ENCODE data around the gene NR6A1. TPM values are rescaled to one million over a fixed set of nuclear protein-coding genes. Genes with fewer than 3 reads are reported as not detected.

NR6A1 gene
- total and polyA plus RNA-seq, 2 experiments from 2014 or later: 44.2 to 139 TPM

- no peak overlapping the region for H2AFZ ChIP-seq
- H3K36me3 ChIP-seq (ENCODE audit: insufficient read depth): no peaks in the 10 kb centered on the region
- H3K27me3 ChIP-seq (ENCODE audit: insufficient read depth): no peaks in the 10 kb centered on the region
- H3K4me3 ChIP-seq: no peak overlapping the region
- no peaks in the 10 kb centered on the region for H3F3A ChIP-seq (replicated peaks; ENCODE audit: low read depth)
- H3K9me2 ChIP-seq (ENCODE audit: insufficient read depth): no peaks in the 10 kb centered on the region
- DNase-seq (ENCODE audit: low spot score) (no peak), ATAC-seq (peak; percentile 20; the same call in 2 of the 3 replicates)
- no peak overlapping the region for H3K4me2 ChIP-seq
- no peaks in the 10 kb centered on the region; the same call in 1 of the 2 replicates for H3K79me2 ChIP-seq (replicated peaks; ENCODE audit: insufficient read depth)
- H4K20me1 ChIP-seq (replicated peaks; ENCODE audit: insufficient read depth): no peaks in the 10 kb centered on the region
- Mint-ChIP-seq H3K9me3 (no peaks in the 10 kb centered on the region), H3K36me3 (ENCODE audit: low read depth) (peaks cover 10% of the 10 kb centered on the region; the same call in 2 of the 3 replicates), H3K4me3 (no peak overlapping the region), H3K27me3 (ENCODE audit: insufficient read depth, low read depth, poor library complexity) (peaks cover 11% of the 10 kb centered on the region), H3K27ac (no peak overlapping the region), H3K4me1 (peaks cover 55% of the 10 kb centered on the region)
- no peak overlapping the region for H3K27ac ChIP-seq (ENCODE audit: low read depth)
- H3K4me1 ChIP-seq (ENCODE audit: insufficient read depth): peaks cover 44% of the 10 kb centered on the region
- TF ChIP-seq ZNF114 (CRISPR knock-in tag; IDR thresholded peaks at IDR 0.05): no peak
- TF ChIP-seq ZNF331 (CRISPR knock-in tag; IDR thresholded peaks at IDR 0.05; ENCODE audit: low read depth): no peak
- TF ChIP-seq, protein P1, sequence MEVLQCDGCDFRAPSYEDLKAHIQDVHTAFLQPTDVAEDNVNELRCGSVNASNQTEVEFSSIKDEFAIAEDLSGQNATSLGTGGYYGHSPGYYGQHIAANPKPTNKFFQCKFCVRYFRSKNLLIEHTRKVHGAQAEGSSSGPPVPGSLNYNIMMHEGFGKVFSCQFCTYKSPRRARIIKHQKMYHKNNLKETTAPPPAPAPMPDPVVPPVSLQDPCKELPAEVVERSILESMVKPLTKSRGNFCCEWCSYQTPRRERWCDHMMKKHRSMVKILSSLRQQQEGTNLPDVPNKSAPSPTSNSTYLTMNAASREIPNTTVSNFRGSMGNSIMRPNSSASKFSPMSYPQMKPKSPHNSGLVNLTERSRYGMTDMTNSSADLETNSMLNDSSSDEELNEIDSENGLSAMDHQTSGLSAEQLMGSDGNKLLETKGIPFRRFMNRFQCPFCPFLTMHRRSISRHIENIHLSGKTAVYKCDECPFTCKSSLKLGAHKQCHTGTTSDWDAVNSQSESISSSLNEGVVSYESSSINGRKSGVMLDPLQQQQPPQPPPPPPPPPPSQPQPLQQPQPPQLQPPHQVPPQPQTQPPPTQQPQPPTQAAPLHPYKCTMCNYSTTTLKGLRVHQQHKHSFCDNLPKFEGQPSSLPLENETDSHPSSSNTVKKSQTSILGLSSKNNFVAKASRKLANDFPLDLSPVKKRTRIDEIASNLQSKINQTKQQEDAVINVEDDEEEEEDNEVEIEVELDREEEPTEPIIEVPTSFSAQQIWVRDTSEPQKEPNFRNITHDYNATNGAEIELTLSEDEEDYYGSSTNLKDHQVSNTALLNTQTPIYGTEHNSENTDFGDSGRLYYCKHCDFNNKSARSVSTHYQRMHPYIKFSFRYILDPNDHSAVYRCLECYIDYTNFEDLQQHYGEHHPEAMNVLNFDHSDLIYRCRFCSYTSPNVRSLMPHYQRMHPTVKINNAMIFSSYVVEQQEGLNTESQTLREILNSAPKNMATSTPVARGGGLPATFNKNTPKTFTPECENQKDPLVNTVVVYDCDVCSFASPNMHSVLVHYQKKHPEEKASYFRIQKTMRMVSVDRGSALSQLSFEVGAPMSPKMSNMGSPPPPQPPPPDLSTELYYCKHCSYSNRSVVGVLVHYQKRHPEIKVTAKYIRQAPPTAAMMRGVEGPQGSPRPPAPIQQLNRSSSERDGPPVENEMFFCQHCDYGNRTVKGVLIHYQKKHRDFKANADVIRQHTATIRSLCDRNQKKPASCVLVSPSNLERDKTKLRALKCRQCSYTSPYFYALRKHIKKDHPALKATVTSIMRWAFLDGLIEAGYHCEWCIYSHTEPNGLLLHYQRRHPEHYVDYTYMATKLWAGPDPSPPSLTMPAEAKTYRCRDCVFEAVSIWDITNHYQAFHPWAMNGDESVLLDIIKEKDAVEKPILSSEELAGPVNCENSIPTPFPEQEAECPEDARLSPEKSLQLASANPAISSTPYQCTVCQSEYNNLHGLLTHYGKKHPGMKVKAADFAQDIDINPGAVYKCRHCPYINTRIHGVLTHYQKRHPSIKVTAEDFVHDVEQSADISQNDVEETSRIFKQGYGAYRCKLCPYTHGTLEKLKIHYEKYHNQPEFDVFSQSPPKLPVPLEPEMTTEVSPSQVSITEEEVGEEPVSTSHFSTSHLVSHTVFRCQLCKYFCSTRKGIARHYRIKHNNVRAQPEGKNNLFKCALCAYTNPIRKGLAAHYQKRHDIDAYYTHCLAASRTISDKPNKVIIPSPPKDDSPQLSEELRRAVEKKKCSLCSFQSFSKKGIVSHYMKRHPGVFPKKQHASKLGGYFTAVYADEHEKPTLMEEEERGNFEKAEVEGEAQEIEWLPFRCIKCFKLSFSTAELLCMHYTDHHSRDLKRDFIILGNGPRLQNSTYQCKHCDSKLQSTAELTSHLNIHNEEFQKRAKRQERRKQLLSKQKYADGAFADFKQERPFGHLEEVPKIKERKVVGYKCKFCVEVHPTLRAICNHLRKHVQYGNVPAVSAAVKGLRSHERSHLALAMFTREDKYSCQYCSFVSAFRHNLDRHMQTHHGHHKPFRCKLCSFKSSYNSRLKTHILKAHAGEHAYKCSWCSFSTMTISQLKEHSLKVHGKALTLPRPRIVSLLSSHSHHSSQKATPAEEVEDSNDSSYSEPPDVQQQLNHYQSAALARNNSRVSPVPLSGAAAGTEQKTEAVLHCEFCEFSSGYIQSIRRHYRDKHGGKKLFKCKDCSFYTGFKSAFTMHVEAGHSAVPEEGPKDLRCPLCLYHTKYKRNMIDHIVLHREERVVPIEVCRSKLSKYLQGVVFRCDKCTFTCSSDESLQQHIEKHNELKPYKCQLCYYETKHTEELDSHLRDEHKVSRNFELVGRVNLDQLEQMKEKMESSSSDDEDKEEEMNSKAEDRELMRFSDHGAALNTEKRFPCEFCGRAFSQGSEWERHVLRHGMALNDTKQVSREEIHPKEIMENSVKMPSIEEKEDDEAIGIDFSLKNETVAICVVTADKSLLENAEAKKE (CRISPR knock-in tag; IDR thresholded peaks at IDR 0.05): no peak
- no peak for TF ChIP-seq CREB1 (CRISPR knock-in tag; IDR thresholded peaks at IDR 0.05; ENCODE audit: low read depth)
- TF ChIP-seq EZH2 (IDR thresholded peaks at IDR 0.05; ENCODE audit: low read depth, unreplicated experiment): no peak
- no peak for TF ChIP-seq STAT1 (IDR thresholded peaks at IDR 0.05; ENCODE audit: unreplicated experiment)
- TF ChIP-seq, protein P2, sequence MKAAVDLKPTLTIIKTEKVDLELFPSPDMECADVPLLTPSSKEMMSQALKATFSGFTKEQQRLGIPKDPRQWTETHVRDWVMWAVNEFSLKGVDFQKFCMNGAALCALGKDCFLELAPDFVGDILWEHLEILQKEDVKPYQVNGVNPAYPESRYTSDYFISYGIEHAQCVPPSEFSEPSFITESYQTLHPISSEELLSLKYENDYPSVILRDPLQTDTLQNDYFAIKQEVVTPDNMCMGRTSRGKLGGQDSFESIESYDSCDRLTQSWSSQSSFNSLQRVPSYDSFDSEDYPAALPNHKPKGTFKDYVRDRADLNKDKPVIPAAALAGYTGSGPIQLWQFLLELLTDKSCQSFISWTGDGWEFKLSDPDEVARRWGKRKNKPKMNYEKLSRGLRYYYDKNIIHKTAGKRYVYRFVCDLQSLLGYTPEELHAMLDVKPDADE (IDR thresholded peaks at IDR 0.05): no peak
- no peak for TF ChIP-seq JUNB (IDR thresholded peaks at IDR 0.05; ENCODE audit: unreplicated experiment)
- TF ChIP-seq, protein P3, sequence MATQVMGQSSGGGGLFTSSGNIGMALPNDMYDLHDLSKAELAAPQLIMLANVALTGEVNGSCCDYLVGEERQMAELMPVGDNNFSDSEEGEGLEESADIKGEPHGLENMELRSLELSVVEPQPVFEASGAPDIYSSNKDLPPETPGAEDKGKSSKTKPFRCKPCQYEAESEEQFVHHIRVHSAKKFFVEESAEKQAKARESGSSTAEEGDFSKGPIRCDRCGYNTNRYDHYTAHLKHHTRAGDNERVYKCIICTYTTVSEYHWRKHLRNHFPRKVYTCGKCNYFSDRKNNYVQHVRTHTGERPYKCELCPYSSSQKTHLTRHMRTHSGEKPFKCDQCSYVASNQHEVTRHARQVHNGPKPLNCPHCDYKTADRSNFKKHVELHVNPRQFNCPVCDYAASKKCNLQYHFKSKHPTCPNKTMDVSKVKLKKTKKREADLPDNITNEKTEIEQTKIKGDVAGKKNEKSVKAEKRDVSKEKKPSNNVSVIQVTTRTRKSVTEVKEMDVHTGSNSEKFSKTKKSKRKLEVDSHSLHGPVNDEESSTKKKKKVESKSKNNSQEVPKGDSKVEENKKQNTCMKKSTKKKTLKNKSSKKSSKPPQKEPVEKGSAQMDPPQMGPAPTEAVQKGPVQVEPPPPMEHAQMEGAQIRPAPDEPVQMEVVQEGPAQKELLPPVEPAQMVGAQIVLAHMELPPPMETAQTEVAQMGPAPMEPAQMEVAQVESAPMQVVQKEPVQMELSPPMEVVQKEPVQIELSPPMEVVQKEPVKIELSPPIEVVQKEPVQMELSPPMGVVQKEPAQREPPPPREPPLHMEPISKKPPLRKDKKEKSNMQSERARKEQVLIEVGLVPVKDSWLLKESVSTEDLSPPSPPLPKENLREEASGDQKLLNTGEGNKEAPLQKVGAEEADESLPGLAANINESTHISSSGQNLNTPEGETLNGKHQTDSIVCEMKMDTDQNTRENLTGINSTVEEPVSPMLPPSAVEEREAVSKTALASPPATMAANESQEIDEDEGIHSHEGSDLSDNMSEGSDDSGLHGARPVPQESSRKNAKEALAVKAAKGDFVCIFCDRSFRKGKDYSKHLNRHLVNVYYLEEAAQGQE (IDR thresholded peaks at IDR 0.05; ENCODE audit: unreplicated experiment): no peak
- TF ChIP-seq, protein P4, sequence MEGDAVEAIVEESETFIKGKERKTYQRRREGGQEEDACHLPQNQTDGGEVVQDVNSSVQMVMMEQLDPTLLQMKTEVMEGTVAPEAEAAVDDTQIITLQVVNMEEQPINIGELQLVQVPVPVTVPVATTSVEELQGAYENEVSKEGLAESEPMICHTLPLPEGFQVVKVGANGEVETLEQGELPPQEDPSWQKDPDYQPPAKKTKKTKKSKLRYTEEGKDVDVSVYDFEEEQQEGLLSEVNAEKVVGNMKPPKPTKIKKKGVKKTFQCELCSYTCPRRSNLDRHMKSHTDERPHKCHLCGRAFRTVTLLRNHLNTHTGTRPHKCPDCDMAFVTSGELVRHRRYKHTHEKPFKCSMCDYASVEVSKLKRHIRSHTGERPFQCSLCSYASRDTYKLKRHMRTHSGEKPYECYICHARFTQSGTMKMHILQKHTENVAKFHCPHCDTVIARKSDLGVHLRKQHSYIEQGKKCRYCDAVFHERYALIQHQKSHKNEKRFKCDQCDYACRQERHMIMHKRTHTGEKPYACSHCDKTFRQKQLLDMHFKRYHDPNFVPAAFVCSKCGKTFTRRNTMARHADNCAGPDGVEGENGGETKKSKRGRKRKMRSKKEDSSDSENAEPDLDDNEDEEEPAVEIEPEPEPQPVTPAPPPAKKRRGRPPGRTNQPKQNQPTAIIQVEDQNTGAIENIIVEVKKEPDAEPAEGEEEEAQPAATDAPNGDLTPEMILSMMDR (conservative IDR thresholded peaks at IDR 0.05; ENCODE audit: low read depth in 2 of 2): no peak
- no peak for TF ChIP-seq POLR2AphosphoS5 (IDR thresholded peaks at IDR 0.05; ENCODE audit: low read depth)
- TF ChIP-seq NANOG (IDR thresholded peaks at IDR 0.05; ENCODE audit: borderline replicate concordance): no peak
- TF ChIP-seq EZH2phosphoT487 (IDR thresholded peaks at IDR 0.05; ENCODE audit: unreplicated experiment): no peak
Measured at GRCh38 chr9:124698265-124698664, 72.8 kb downstream of the NR6A1 start.
